OCI-LY3 (cell line): ENCODE measurements around the gene MIEF1.

Experiments
- EZH2phosphoT487 ChIP-seq: fragments of 200-600 bp; shearing (Covaris generic); IDR thresholded peaks from 2 replicates; pipeline ENCODE4 v1.6.1; 2018; ENCODE audit warnings: antibody characterized with exemption, mixed run types, low read depth
- TF ChIP-seq, protein P1 (sequence below): fragments of 200-600, 300-600 bp; sonication (generic); IDR thresholded peaks from 2 replicates; pipeline ENCODE4 v1.5.1; 2014; ENCODE audit warnings: antibody characterized with exemption, low read length, low read depth

DNA sequence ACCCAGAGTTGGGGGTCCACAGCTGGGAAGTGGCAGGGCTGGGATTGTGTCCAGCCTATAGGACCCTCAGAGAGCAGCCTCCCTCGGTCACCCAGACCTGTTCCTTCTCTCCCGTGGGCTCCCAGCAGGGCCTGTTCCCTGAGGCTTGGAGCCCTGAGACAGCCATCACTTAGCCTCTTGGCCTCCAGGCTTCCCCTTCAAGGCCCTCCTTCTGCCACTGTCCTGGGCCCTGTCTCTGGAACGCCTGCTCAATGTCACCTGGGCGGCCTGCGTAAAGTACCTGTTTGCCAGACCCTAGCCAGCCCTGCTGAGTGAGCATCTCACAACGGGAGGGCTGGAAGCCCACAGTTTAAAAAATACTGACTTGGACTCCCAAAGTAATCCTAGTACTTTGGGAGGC, 38.8 kb upstream of the MIEF1 start:
- TF ChIP-seq, protein P1, sequence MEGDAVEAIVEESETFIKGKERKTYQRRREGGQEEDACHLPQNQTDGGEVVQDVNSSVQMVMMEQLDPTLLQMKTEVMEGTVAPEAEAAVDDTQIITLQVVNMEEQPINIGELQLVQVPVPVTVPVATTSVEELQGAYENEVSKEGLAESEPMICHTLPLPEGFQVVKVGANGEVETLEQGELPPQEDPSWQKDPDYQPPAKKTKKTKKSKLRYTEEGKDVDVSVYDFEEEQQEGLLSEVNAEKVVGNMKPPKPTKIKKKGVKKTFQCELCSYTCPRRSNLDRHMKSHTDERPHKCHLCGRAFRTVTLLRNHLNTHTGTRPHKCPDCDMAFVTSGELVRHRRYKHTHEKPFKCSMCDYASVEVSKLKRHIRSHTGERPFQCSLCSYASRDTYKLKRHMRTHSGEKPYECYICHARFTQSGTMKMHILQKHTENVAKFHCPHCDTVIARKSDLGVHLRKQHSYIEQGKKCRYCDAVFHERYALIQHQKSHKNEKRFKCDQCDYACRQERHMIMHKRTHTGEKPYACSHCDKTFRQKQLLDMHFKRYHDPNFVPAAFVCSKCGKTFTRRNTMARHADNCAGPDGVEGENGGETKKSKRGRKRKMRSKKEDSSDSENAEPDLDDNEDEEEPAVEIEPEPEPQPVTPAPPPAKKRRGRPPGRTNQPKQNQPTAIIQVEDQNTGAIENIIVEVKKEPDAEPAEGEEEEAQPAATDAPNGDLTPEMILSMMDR: no peak
- no peak for TF ChIP-seq EZH2phosphoT487
